Rectal smooth muscle tissue (tissue), 1 donor: ENCODE results near the gene C2orf66.
A peak's percentile ranks its signal among the peaks of the same experiment; 100 is the strongest.

Experiments
- H3K27ac ChIP-seq: one replicate; pipeline ENCODE4 v1.7.0; 2013; ENCODE audit warnings: low read depth, low read length, inconsistent platforms
- H3K27me3 ChIP-seq: one replicate; pipeline ENCODE4 v1.7.0; 2013; ENCODE audit warnings: low read length; ENCODE audit not compliant: control insufficient read depth, insufficient read depth
- H3K36me3 ChIP-seq: one replicate; pipeline ENCODE4 v1.7.0; 2013; ENCODE audit warnings: low read length; ENCODE audit not compliant: control insufficient read depth, insufficient read depth
- H3K4me1 ChIP-seq: one replicate; pipeline ENCODE4 v1.7.0; 2013; ENCODE audit warnings: low read length; ENCODE audit not compliant: control insufficient read depth, insufficient read depth
- H3K4me3 ChIP-seq: one replicate; pipeline ENCODE4 v1.7.0; 2013; ENCODE audit warnings: low read length
- H3K9ac ChIP-seq: one replicate; pipeline ENCODE4 v1.7.0; 2013; ENCODE audit warnings: low read length

The C2orf66 gene

GRCh38 chr2:196823750-196824522, 14.8 kb upstream of the C2orf66 start:
- Histone ChIP-seq H3K27me3 (no peaks in the 10 kb centered on the region), H3K4me3 (no peak overlapping the region), H3K9ac (no peak overlapping the region), H3K4me1 (no peaks in the 10 kb centered on the region), H3K27ac (no peak overlapping the region), H3K36me3 (no peaks in the 10 kb centered on the region)

GRCh38 chr2:196821195-196821594, 12.0 kb upstream of the C2orf66 start:
- H3K27ac ChIP-seq: no peak overlapping the region
- H3K9ac ChIP-seq: no peak overlapping the region
- H3K4me1 ChIP-seq: no peaks in the 10 kb centered on the region
- no peaks in the 10 kb centered on the region for H3K36me3 ChIP-seq
- H3K27me3 ChIP-seq: no peaks in the 10 kb centered on the region
- H3K4me3 ChIP-seq: no peak overlapping the region

GRCh38 chr2:196808083-196808665, 981 bp downstream of the C2orf66 start:
- Histone ChIP-seq H3K4me3 (no peak overlapping the region), H3K4me1 (no peaks in the 10 kb centered on the region), H3K9ac (no peak overlapping the region), H3K27me3 (no peaks in the 10 kb centered on the region), H3K27ac (no peak overlapping the region), H3K36me3 (no peaks in the 10 kb centered on the region)

- H3K36me3 ChIP-seq: no peaks in the 10 kb centered on the region
- no peak overlapping the region for H3K27ac ChIP-seq
- H3K9ac ChIP-seq: no peak overlapping the region
- H3K4me3 ChIP-seq: no peak overlapping the region
- H3K4me1 ChIP-seq: no peaks in the 10 kb centered on the region
- H3K27me3 ChIP-seq: no peaks in the 10 kb centered on the region
Observed at GRCh38 chr2:196804381-196804780, 4.8 kb downstream of the C2orf66 start.

- H3K4me3 ChIP-seq: no peak overlapping the region
- H3K27ac ChIP-seq: no peak overlapping the region
- H3K27me3 ChIP-seq: no peaks in the 10 kb centered on the region
- no peaks in the 10 kb centered on the region for H3K4me1 ChIP-seq
- no peaks in the 10 kb centered on the region for H3K36me3 ChIP-seq
- no peak overlapping the region for H3K9ac ChIP-seq
Observed at GRCh38 chr2:196802401-196802800, 6.8 kb downstream of the C2orf66 start.

- Histone ChIP-seq H3K9ac (no peak overlapping the region), H3K27me3 (no peaks in the 10 kb centered on the region), H3K36me3 (peaks cover 4% of the 10 kb centered on the region), H3K27ac (no peak overlapping the region), H3K4me3 (no peak overlapping the region), H3K4me1 (no peaks in the 10 kb centered on the region)
Observed at GRCh38 chr2:196801674-196802261, 7.4 kb downstream of the C2orf66 start.

GRCh38 chr2:196798980-196799379, 10.2 kb downstream of the C2orf66 start:
- Histone ChIP-seq H3K4me3 (peak overlapping the region; percentile 96), H3K27me3 (no peaks in the 10 kb centered on the region), H3K36me3 (peaks cover 9% of the 10 kb centered on the region), H3K27ac (peak overlapping the region; percentile 82), H3K9ac (peak overlapping the region; percentile 86), H3K4me1 (no peaks in the 10 kb centered on the region)

- Histone ChIP-seq H3K27ac (no peak overlapping the region), H3K4me1 (no peaks in the 10 kb centered on the region), H3K9ac (no peak overlapping the region), H3K4me3 (no peak overlapping the region), H3K27me3 (no peaks in the 10 kb centered on the region), H3K36me3 (peaks cover 14% of the 10 kb centered on the region)
Observed at GRCh38 chr2:196792865-196793264, 16.3 kb downstream of the C2orf66 start.

GRCh38 chr2:196783431-196784094, 25.6 kb downstream of the C2orf66 start:
- Histone ChIP-seq H3K4me1 (no peaks in the 10 kb centered on the region), H3K4me3 (no peak overlapping the region), H3K27me3 (no peaks in the 10 kb centered on the region), H3K27ac (no peak overlapping the region), H3K9ac (no peak overlapping the region), H3K36me3 (peaks cover 30% of the 10 kb centered on the region)

GRCh38 chr2:196767101-196767500, 42.1 kb downstream of the C2orf66 start:
- H3K4me3 ChIP-seq: no peak overlapping the region
- H3K27me3 ChIP-seq: no peaks in the 10 kb centered on the region
- H3K36me3 ChIP-seq: peaks cover 7% of the 10 kb centered on the region
- H3K27ac ChIP-seq: no peak overlapping the region
- H3K4me1 ChIP-seq: no peaks in the 10 kb centered on the region
- H3K9ac ChIP-seq: no peak overlapping the region

GRCh38 chr2:196759378-196759706, 49.8 kb downstream of the C2orf66 start:
- no peak overlapping the region for H3K9ac ChIP-seq
- H3K36me3 ChIP-seq: peaks cover 3% of the 10 kb centered on the region
- H3K4me1 ChIP-seq: no peaks in the 10 kb centered on the region
- H3K27me3 ChIP-seq: no peaks in the 10 kb centered on the region
- H3K4me3 ChIP-seq: no peak overlapping the region
- H3K27ac ChIP-seq: no peak overlapping the region

- H3K4me3 ChIP-seq: no peak overlapping the region
- H3K4me1 ChIP-seq: no peaks in the 10 kb centered on the region
- no peaks in the 10 kb centered on the region for H3K27me3 ChIP-seq
- H3K9ac ChIP-seq: no peak overlapping the region
- H3K27ac ChIP-seq: no peak overlapping the region
- H3K36me3 ChIP-seq: no peaks in the 10 kb centered on the region
Observed at GRCh38 chr2:196758474-196759377, 50.4 kb downstream of the C2orf66 start.
